Neural cell (in vitro differentiated cells): Measurements from ENCODE around the gene DYRK3. TPM values are rescaled to one million over a fixed set of nuclear protein-coding genes. Genes with fewer than 3 reads are reported as not detected.

Source experiments
- H2AFZ ChIP-seq: fragments of 200-600, 300-800 bp; sonication (generic), shearing (Covaris generic); 2 replicates; pipeline ENCODE4 v1.6.0; 2014; ENCODE audit warnings: low read depth, mild to moderate bottlenecking, antibody characterized with exemption, low read length, moderate library complexity
- H3F3A ChIP-seq: fragments of 200-600 bp; shearing (Covaris generic); 2 replicates; pipeline ENCODE4 v1.6.1; 2016; ENCODE audit warnings: mild to moderate bottlenecking, moderate library complexity, mixed read lengths, antibody characterized with exemption, low read length; ENCODE audit not compliant: insufficient read depth, poor library complexity, severe bottlenecking
- H3K27ac ChIP-seq: fragments of 200-600, 300-800 bp; sonication (generic), shearing (Covaris generic); 2 replicates; pipeline ENCODE4 v1.5.1; 2014; ENCODE audit warnings: mild to moderate bottlenecking, low read length, moderate library complexity
- H3K27me3 ChIP-seq: fragments of 300-800, 200-600 bp; sonication (generic), shearing (Covaris generic); 2 replicates; pipeline ENCODE4 v1.6.0; 2014; ENCODE audit warnings: mild to moderate bottlenecking, low read depth, low read length, moderate library complexity; ENCODE audit not compliant: insufficient read depth
- H3K36me3 ChIP-seq: fragments of 300-800, 200-600 bp; sonication (generic), shearing (Covaris generic); 2 replicates; pipeline ENCODE4 v1.5.1; 2014; ENCODE audit warnings: mild to moderate bottlenecking, antibody characterized with exemption, low read length, moderate library complexity; ENCODE audit not compliant: insufficient read depth
- H3K4me2 ChIP-seq: fragments of 300-800, 200-600 bp; sonication (generic), shearing (Covaris generic); 2 replicates; pipeline ENCODE4 v1.6.0; 2014; ENCODE audit warnings: mild to moderate bottlenecking, low read length
- H3K4me3 ChIP-seq: fragments of 300-800, 200-600 bp; sonication (generic), shearing (Covaris generic); 2 replicates; pipeline ENCODE4 v1.5.1; 2014; ENCODE audit warnings: mild to moderate bottlenecking, low read length, moderate library complexity
- H3K79me2 ChIP-seq: fragments of 200-600 bp; shearing (Covaris generic); replicated peaks from 2 replicates; pipeline ENCODE4 v1.6.0; 2014; ENCODE audit warnings: mild to moderate bottlenecking, low read length, moderate library complexity; ENCODE audit not compliant: insufficient read depth
- H3K9ac ChIP-seq: fragments of 300-800, 200-600 bp; sonication (generic), shearing (Covaris generic); 2 replicates; pipeline ENCODE4 v1.6.1; 2016; ENCODE audit warnings: mild to moderate bottlenecking, low read length, mixed read lengths
- H3K9me2 ChIP-seq: fragments of 200-600 bp; shearing (Covaris generic); 2 replicates; pipeline ENCODE4 v1.6.1; 2016; ENCODE audit warnings: mild to moderate bottlenecking, low read length, mixed read lengths; ENCODE audit not compliant: insufficient read depth
- H3K9me3 ChIP-seq: fragments of 200-600, 300-800 bp; sonication (generic), shearing (Covaris generic); 2 replicates; pipeline ENCODE4 v1.6.1; 2016; ENCODE audit warnings: mild to moderate bottlenecking, mixed run types, low read length, moderate library complexity, mixed read lengths
- H4K20me1 ChIP-seq: fragments of 200-600 bp; shearing (Covaris generic); 2 replicates; pipeline ENCODE4 v1.6.1; 2016; ENCODE audit warnings: mild to moderate bottlenecking, mixed run types; ENCODE audit not compliant: insufficient read depth
- EP300 ChIP-seq: fragments of 450-650 bp; conservative IDR thresholded peaks from 2 replicates; pipeline ENCODE4 v1.6.1; 2014; ENCODE audit warnings: antibody characterized with exemption, mild to moderate bottlenecking, moderate library complexity; ENCODE audit not compliant: poor library complexity, severe bottlenecking
- EZH2 ChIP-seq: fragments of 200-600, 300-800 bp; shearing (Covaris generic), sonication (generic); IDR thresholded peaks from 2 replicates; pipeline ENCODE4 v1.6.1; 2014; ENCODE audit warnings: antibody characterized with exemption, low read length, borderline replicate concordance, mild to moderate bottlenecking; ENCODE audit not compliant: insufficient read depth, poor library complexity, severe bottlenecking
- MXI1 ChIP-seq: fragments of 450-650 bp; conservative IDR thresholded peaks from 2 replicates; pipeline ENCODE4 v1.6.1; 2014; ENCODE audit warnings: antibody characterized with exemption, mild to moderate bottlenecking; ENCODE audit not compliant: poor library complexity, severe bottlenecking
- POLR2AphosphoS5 ChIP-seq: IDR thresholded peaks from 2 replicates; pipeline ENCODE4 v1.6.1; 2012
- RAD21 ChIP-seq: fragments of 450-650 bp; conservative IDR thresholded peaks from 2 replicates; pipeline ENCODE4 v1.6.1; 2014; ENCODE audit warnings: antibody characterized with exemption, mild to moderate bottlenecking, moderate library complexity
- REST ChIP-seq: IDR thresholded peaks from 2 replicates; pipeline ENCODE4 v1.6.1; 2012; ENCODE audit warnings: borderline replicate concordance
- SMC3 ChIP-seq: fragments of 450-650 bp; conservative IDR thresholded peaks from 2 replicates; pipeline ENCODE4 v1.6.1; 2014; ENCODE audit warnings: antibody characterized with exemption, mild to moderate bottlenecking, moderate library complexity; ENCODE audit not compliant: poor library complexity
- TAF1 ChIP-seq: IDR thresholded peaks from 2 replicates; pipeline ENCODE4 v1.6.1; 2012; ENCODE audit warnings: low read depth
- polyA minus RNA-seq: library from RNA; depleted of rRNA, polyadenylated mRNA; stranded (reverse); fragments of >200 nt; gene quantifications from 2 replicates; pipeline ENCODE4 v1.2.3, GENCODE V29; 2014
- polyA plus RNA-seq: library from polyadenylated mRNA; depleted of rRNA; stranded (reverse); fragments of >200 nt; gene quantifications from 2 replicates; pipeline ENCODE4 v1.2.3, GENCODE V29; 2014
- TF ChIP-seq, protein P1 (sequence below): fragments of 450-650 bp; IDR thresholded peaks from 2 replicates; pipeline ENCODE4 v1.5.1; 2014; ENCODE audit warnings: antibody characterized with exemption, mild to moderate bottlenecking, moderate library complexity; ENCODE audit not compliant: poor library complexity, severe bottlenecking

The DYRK3 gene
- polyA plus RNA-seq (7.5 and 8.3 TPM in 2 replicates), polyA minus RNA-seq (15.8 and 24.0 TPM in 2 replicates)

GRCh38 chr1:206635080-206635977 is at the start of gene DYRK3:
TSS of gene DYRK3 (plus strand) at chr1:206635536. CDS start at chr1:206635704, 168 bp downstream.
- H3K9ac ChIP-seq: peak within 1 kb of the TSS; percentile 63
- H2AFZ ChIP-seq: peak within 1 kb of the TSS; percentile 41
- H4K20me1 ChIP-seq: no peaks in the 10 kb centered on the region
- H3K79me2 ChIP-seq: peaks cover 4% of the 10 kb centered on the region
- peak within 1 kb of the TSS; percentile 70 for H3K4me2 ChIP-seq
- H3K9me3 ChIP-seq: no peaks in the 10 kb centered on the region
- H3K4me3 ChIP-seq: peak within 1 kb of the TSS; percentile 96
- TF ChIP-seq, protein P1, sequence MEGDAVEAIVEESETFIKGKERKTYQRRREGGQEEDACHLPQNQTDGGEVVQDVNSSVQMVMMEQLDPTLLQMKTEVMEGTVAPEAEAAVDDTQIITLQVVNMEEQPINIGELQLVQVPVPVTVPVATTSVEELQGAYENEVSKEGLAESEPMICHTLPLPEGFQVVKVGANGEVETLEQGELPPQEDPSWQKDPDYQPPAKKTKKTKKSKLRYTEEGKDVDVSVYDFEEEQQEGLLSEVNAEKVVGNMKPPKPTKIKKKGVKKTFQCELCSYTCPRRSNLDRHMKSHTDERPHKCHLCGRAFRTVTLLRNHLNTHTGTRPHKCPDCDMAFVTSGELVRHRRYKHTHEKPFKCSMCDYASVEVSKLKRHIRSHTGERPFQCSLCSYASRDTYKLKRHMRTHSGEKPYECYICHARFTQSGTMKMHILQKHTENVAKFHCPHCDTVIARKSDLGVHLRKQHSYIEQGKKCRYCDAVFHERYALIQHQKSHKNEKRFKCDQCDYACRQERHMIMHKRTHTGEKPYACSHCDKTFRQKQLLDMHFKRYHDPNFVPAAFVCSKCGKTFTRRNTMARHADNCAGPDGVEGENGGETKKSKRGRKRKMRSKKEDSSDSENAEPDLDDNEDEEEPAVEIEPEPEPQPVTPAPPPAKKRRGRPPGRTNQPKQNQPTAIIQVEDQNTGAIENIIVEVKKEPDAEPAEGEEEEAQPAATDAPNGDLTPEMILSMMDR: no peak
- TF ChIP-seq SMC3 (no peak), MXI1 (peak; percentile 79), RAD21 (no peak), EP300 (no peak), REST (peak; percentile 45), EZH2 (no peak), POLR2AphosphoS5 (peak; percentile 72), TAF1 (no peak)
- no peaks in the 10 kb centered on the region for H3K9me2 ChIP-seq
- H3K27me3 ChIP-seq: no peaks in the 10 kb centered on the region
- H3F3A ChIP-seq: no peaks in the 10 kb centered on the region
- H3K36me3 ChIP-seq: no peaks in the 10 kb centered on the region
- no peak within 1 kb of the TSS for H3K27ac ChIP-seq

DNA sequence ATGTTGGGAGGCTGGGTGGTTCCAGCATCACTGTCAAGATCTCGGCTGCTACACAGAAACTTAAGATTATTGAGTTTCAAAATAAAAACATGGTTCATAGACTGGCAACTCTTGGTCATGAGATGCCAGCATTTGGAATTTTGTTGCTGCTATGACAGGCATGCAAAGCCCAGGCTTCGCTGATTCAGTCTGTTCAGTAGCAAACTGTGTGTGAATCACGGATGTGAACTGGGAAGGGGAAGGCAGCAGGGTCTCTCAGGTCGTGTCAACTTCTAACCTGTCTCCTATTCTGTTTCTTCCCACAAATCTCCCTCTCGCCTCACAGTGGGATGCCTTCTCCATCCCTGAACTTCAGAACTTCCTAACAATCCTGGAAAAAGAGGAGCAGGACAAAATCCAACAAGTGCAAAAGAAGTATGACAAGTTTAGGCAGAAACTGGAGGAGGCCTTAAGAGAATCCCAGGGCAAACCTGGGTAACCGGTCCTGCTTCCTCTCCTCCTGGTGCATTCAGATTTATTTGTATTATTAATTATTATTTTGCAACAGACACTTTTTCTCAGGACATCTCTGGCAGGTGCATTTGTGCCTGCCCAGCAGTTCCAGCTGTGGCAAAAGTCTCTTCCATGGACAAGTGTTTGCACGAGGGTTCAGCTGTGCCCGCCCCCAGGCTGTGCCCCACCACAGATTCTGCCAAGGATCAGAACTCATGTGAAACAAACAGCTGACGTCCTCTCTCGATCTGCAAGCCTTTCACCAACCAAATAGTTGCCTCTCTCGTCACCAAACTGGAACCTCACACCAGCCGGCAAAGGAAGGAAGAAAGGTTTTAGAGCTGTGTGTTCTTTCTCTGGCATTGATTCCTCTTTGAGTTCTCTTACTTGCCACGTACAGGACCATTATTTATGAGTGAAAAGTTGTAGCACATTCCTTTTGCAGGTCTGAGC is 48.6 kb upstream of the DYRK3 start:
- H3K27ac ChIP-seq: no peak overlapping the region
- H3F3A ChIP-seq: no peaks in the 10 kb centered on the region
- no peak overlapping the region for H2AFZ ChIP-seq
- no peaks in the 10 kb centered on the region for H3K9me2 ChIP-seq
- no peak for TF ChIP-seq RAD21
- TF ChIP-seq EP300: no peak
- TF ChIP-seq SMC3: no peak
- TF ChIP-seq MXI1: no peak
- TF ChIP-seq REST: no peak
- no peak for TF ChIP-seq EZH2
- TF ChIP-seq, protein P1: no peak
- TF ChIP-seq POLR2AphosphoS5: no peak
- no peak for TF ChIP-seq TAF1
- no peak overlapping the region for H3K4me2 ChIP-seq
- no peaks in the 10 kb centered on the region for H3K9me3 ChIP-seq
- H3K9ac ChIP-seq: no peak overlapping the region
- no peaks in the 10 kb centered on the region for H3K27me3 ChIP-seq
- no peak overlapping the region for H3K4me3 ChIP-seq
- H3K79me2 ChIP-seq: no peaks in the 10 kb centered on the region
- no peaks in the 10 kb centered on the region for H4K20me1 ChIP-seq
- no peaks in the 10 kb centered on the region for H3K36me3 ChIP-seq
